H9 (cell line): ENCODE results near the gene NDUFAF2. TPM values are rescaled to one million over a fixed set of nuclear protein-coding genes. Genes with fewer than 3 reads are reported as not detected.

Experiments
- DNase-seq: peaks from one replicate; pipeline ENCODE4 v3.0.0-alpha.2; 2017
- H2AFZ ChIP-seq: one replicate; pipeline ENCODE4 v1.6.1; 2013; ENCODE audit warnings: mild to moderate bottlenecking, low read length, control low read depth, moderate library complexity
- H2AK5ac ChIP-seq: 2 replicates; pipeline ENCODE4 v1.6.1; 2013; ENCODE audit warnings: low read length, control low read depth, mixed read lengths; ENCODE audit not compliant: insufficient read length
- H2BK120ac ChIP-seq: one replicate; pipeline ENCODE4 v1.6.1; 2013; ENCODE audit warnings: low read depth, mild to moderate bottlenecking, low read length, control low read depth, inconsistent platforms; ENCODE audit not compliant: poor library complexity, severe bottlenecking
- H2BK12ac ChIP-seq: 2 replicates; pipeline ENCODE4 v1.6.1; 2013; ENCODE audit warnings: low read length, control low read depth, mixed read lengths, low read depth; ENCODE audit not compliant: insufficient read length
- H2BK15ac ChIP-seq: 2 replicates; pipeline ENCODE4 v1.6.1; 2013; ENCODE audit warnings: low read depth, low read length, control low read depth
- H2BK20ac ChIP-seq: one replicate; pipeline ENCODE4 v1.6.1; 2013; ENCODE audit warnings: low read depth, mild to moderate bottlenecking, low read length, control low read depth, inconsistent platforms; ENCODE audit not compliant: poor library complexity, severe bottlenecking
- H2BK5ac ChIP-seq: 2 replicates; pipeline ENCODE4 v1.6.1; 2013; ENCODE audit warnings: low read length, control low read depth, mixed read lengths; ENCODE audit not compliant: insufficient read length
- H3K14ac ChIP-seq: 2 replicates; pipeline ENCODE4 v1.6.1; 2013; ENCODE audit warnings: low read length, control low read depth; ENCODE audit not compliant: insufficient read depth
- H3K18ac ChIP-seq: 2 replicates; pipeline ENCODE4 v1.6.1; 2013; ENCODE audit warnings: low read depth, mild to moderate bottlenecking, mixed read lengths, low read length, control low read depth; ENCODE audit not compliant: insufficient read length
- H3K23ac ChIP-seq: 2 replicates; pipeline ENCODE4 v1.6.1; 2013; ENCODE audit warnings: low read length, control low read depth, mixed read lengths, low read depth; ENCODE audit not compliant: insufficient read length
- H3K23me2 ChIP-seq: 2 replicates; pipeline ENCODE4 v1.6.1; 2013; ENCODE audit warnings: low read depth, mild to moderate bottlenecking, mixed read lengths, low read length, control low read depth; ENCODE audit not compliant: insufficient read length, poor library complexity, severe bottlenecking
- H3K27ac ChIP-seq: 2 replicates; pipeline ENCODE4 v1.5.1; 2013; ENCODE audit warnings: low read length, control low read depth, mixed read lengths, low read depth; ENCODE audit not compliant: insufficient read length
- H3K27me3 ChIP-seq: 2 replicates; pipeline ENCODE4 v1.6.1; 2013; ENCODE audit warnings: low read length, control low read depth, inconsistent platforms; ENCODE audit not compliant: insufficient read depth
- H3K4ac ChIP-seq: 2 replicates; pipeline ENCODE4 v1.6.1; 2013; ENCODE audit warnings: low read depth, mild to moderate bottlenecking, control low read depth, inconsistent platforms, low read length, moderate library complexity
- H3K4me1 ChIP-seq: 2 replicates; pipeline ENCODE4 v1.6.1; 2013; ENCODE audit warnings: low read length, control low read depth, inconsistent platforms; ENCODE audit not compliant: insufficient read depth
- H3K4me2 ChIP-seq: 2 replicates; pipeline ENCODE4 v1.6.1; 2013; ENCODE audit warnings: low read length, control low read depth, mixed read lengths; ENCODE audit not compliant: insufficient read length, insufficient read depth
- H3K56ac ChIP-seq: 2 replicates; pipeline ENCODE4 v1.6.1; 2013; ENCODE audit warnings: low read depth, mild to moderate bottlenecking, mixed read lengths, low read length, control low read depth; ENCODE audit not compliant: insufficient read length
- H3K79me1 ChIP-seq: 2 replicates; pipeline ENCODE4 v1.6.1; 2013; ENCODE audit warnings: low read depth, mild to moderate bottlenecking, moderate library complexity, low read length, control low read depth, inconsistent platforms; ENCODE audit not compliant: insufficient read depth, poor library complexity, severe bottlenecking
- H3K79me2 ChIP-seq: 2 replicates; pipeline ENCODE4 v1.6.1; 2013; ENCODE audit warnings: low read length, control low read depth, inconsistent platforms; ENCODE audit not compliant: insufficient read depth
- H3K9ac ChIP-seq: 2 replicates; pipeline ENCODE4 v1.6.1; 2013; ENCODE audit warnings: low read length, control low read depth, mixed read lengths; ENCODE audit not compliant: insufficient read length; ENCODE audit errors: extremely low read depth
- H3K9me3 ChIP-seq: one replicate; pipeline ENCODE4 v1.6.1; 2013; ENCODE audit warnings: low read depth, low read length, inconsistent platforms; ENCODE audit not compliant: control insufficient read depth
- H3T11ph ChIP-seq: one replicate; pipeline ENCODE4 v1.6.1; 2013; ENCODE audit warnings: mild to moderate bottlenecking, low read length, control low read depth, inconsistent platforms
- H4K20me1 ChIP-seq: one replicate; pipeline ENCODE4 v1.6.1; 2013; ENCODE audit not compliant: control insufficient read depth, insufficient read length, insufficient read depth
- H4K5ac ChIP-seq: 2 replicates; pipeline ENCODE4 v1.6.1; 2013; ENCODE audit warnings: low read depth, mild to moderate bottlenecking, mixed read lengths, low read length, control low read depth; ENCODE audit not compliant: insufficient read length
- H4K8ac ChIP-seq: replicated peaks from 2 replicates; pipeline ENCODE4 v1.6.1; 2013; ENCODE audit warnings: low read length, control low read depth, mixed read lengths, low read depth; ENCODE audit not compliant: insufficient read length
- H4K91ac ChIP-seq: 2 replicates; pipeline ENCODE4 v1.6.1; 2013; ENCODE audit warnings: low read depth, mild to moderate bottlenecking, moderate library complexity, mixed read lengths, low read length, control low read depth; ENCODE audit not compliant: insufficient read length
- H3K27ac Mint-ChIP-seq, 3 experiments: 2 replicates in 2 of 3; 3 replicates in 1 of 3; pipeline ENCODE4 v1.8.0; 2020 to 2021; ENCODE audit warnings: mixed read lengths in 3 of 3, mild to moderate bottlenecking in 1 of 3, moderate library complexity in 1 of 3
- H3K27me3 Mint-ChIP-seq: 2 replicates; pipeline ENCODE4 v1.8.0; 2021; ENCODE audit warnings: low read depth, mild to moderate bottlenecking, moderate library complexity, mixed read lengths
- H3K36me3 Mint-ChIP-seq, 3 experiments: 2 replicates in 2 of 3; 3 replicates in 1 of 3; pipeline ENCODE4 v1.8.0; 2020 to 2021; ENCODE audit warnings: low read depth in 3 of 3, mixed read lengths in 3 of 3; ENCODE audit not compliant: insufficient read depth in 1 of 3
- H3K4me1 Mint-ChIP-seq, 2 experiments: 2 replicates each; pipeline ENCODE4 v1.8.0; 2020; ENCODE audit warnings: mixed read lengths in 2 of 2
- H3K4me3 Mint-ChIP-seq, 2 experiments: 2 replicates in 1 of 2; 3 replicates in 1 of 2; pipeline ENCODE4 v1.8.0; 2020 to 2021; ENCODE audit warnings: mild to moderate bottlenecking in 2 of 2, mixed read lengths in 2 of 2, moderate library complexity in 1 of 2
- H3K9me3 Mint-ChIP-seq, 2 experiments: 2 replicates in 1 of 2; 3 replicates in 1 of 2; pipeline ENCODE4 v1.8.0; 2020; ENCODE audit warnings: mild to moderate bottlenecking in 2 of 2, mixed read lengths in 2 of 2, moderate library complexity in 1 of 2
- WGBS: extraction: QIAGEN DNeasy Blood & Tissue Kit; methylation state at CpG from one replicate; pipeline ENCODE4 v1.1.7; 2013; ENCODE audit warnings: missing lambda C conversion rate, low lambda C conversion rate, mixed read lengths; ENCODE audit not compliant: insufficient read length; ENCODE audit errors: extremely low coverage; 5-methylcytosine and 5-hydroxymethylcytosine counted together
- total RNA-seq: library from RNA; stranded (reverse); gene quantifications from 2 replicates; pipeline ENCODE4 v1.2.1, GENCODE V29; 2021
- TF ChIP-seq, protein P1 (sequence below): fragments of 200-600 bp; sonication (generic); conservative IDR thresholded peaks from 3 replicates; pipeline ENCODE4 v1.8.0; 2021; ENCODE audit warnings: antibody characterized with exemption, mild to moderate bottlenecking

The NDUFAF2 gene
- total RNA-seq, 1 experiment from 2014 or later = 31.4 TPM

DNA sequence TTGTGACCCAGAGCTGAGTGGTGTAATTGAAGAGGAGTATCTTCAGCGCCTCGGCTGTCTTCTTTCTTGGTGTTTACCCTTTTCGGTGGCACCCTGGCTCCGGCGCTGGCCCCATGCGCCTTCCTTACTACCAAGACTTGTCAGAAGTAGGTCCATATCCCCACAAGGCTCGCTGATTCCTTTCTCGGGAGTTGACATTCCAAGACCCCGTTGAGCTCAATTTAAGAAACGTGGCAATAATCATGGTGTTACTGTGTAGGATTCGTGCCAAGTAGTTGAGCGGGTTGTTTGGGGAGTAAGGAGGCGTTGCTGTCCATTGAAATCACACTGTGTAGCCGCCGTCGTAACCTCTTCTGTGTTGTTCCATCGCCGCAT, 795 bp downstream of the NDUFAF2 start:
- no peak overlapping the region for H3K27ac ChIP-seq
- no peak overlapping the region for H2BK120ac ChIP-seq
- H3K9ac ChIP-seq = peak overlapping the region; percentile 32
- H3K23me2 ChIP-seq = peaks cover 17% of the 10 kb centered on the region
- Mint-ChIP-seq H3K27me3 (peaks cover 10% of the 10 kb centered on the region), H3K27ac (no peak overlapping the region; a peak in 1 of 7 replicates), H3K36me3 (peaks cover 0 to 5% (median 4%) of the 10 kb centered on the region in 3 experiments; a peak in 3 of 7 replicates), H3K9me3 (no peaks in the 10 kb centered on the region; a peak in 1 of 5 replicates), H3K4me3 (no peak overlapping the region), H3K4me1 (peaks cover 4 to 7% of the 10 kb centered on the region in 2 experiments; a peak in 3 of 4 replicates)
- H3K14ac ChIP-seq = no peak overlapping the region
- H4K91ac ChIP-seq = no peak overlapping the region
- H3K23ac ChIP-seq = no peak overlapping the region
- H3K18ac ChIP-seq = no peak overlapping the region
- TF ChIP-seq, protein P1, sequence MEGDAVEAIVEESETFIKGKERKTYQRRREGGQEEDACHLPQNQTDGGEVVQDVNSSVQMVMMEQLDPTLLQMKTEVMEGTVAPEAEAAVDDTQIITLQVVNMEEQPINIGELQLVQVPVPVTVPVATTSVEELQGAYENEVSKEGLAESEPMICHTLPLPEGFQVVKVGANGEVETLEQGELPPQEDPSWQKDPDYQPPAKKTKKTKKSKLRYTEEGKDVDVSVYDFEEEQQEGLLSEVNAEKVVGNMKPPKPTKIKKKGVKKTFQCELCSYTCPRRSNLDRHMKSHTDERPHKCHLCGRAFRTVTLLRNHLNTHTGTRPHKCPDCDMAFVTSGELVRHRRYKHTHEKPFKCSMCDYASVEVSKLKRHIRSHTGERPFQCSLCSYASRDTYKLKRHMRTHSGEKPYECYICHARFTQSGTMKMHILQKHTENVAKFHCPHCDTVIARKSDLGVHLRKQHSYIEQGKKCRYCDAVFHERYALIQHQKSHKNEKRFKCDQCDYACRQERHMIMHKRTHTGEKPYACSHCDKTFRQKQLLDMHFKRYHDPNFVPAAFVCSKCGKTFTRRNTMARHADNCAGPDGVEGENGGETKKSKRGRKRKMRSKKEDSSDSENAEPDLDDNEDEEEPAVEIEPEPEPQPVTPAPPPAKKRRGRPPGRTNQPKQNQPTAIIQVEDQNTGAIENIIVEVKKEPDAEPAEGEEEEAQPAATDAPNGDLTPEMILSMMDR = no peak
- no peak overlapping the region for H2BK15ac ChIP-seq
- H3K79me2 ChIP-seq = peaks cover 6% of the 10 kb centered on the region; the same call in 1 of the 2 replicates
- H4K8ac ChIP-seq = no peak overlapping the region
- H4K5ac ChIP-seq = no peak overlapping the region
- H2BK20ac ChIP-seq = no peak overlapping the region
- H2AK5ac ChIP-seq = no peak overlapping the region
- DNase-seq = no peak
- H3K4me1 ChIP-seq = peaks cover 3% of the 10 kb centered on the region; the same call in 1 of the 2 replicates
- no peak overlapping the region for H3T11ph ChIP-seq
- no peak overlapping the region for H2BK12ac ChIP-seq
- H2BK5ac ChIP-seq = no peak overlapping the region
- H3K4ac ChIP-seq = no peak overlapping the region
- no peaks in the 10 kb centered on the region for H4K20me1 ChIP-seq
- no peak overlapping the region for H3K56ac ChIP-seq
- no peaks in the 10 kb centered on the region for H3K27me3 ChIP-seq
- peak overlapping the region; percentile 82 for H3K4me2 ChIP-seq
- H2AFZ ChIP-seq = peak overlapping the region; percentile 35
- WGBS = no CpG with 5 or more reads among the region's 18 CpGs
- H3K9me3 ChIP-seq = no peaks in the 10 kb centered on the region
- H3K79me1 ChIP-seq = no peaks in the 10 kb centered on the region
